OCI-LY1 (cell line): ENCODE data around the gene PARD3.

Source experiments
- H2AFZ ChIP-seq: fragments of 200-600 bp; sonication (generic), shearing (Covaris generic); 2 replicates; pipeline ENCODE4 v1.6.0; 2014; ENCODE audit warnings: antibody characterized with exemption, mild to moderate bottlenecking, low read length
- H3F3A ChIP-seq: fragments of 200-600 bp; sonication (generic), shearing (Covaris generic); 2 replicates; pipeline ENCODE4 v1.6.0; 2014; ENCODE audit warnings: mild to moderate bottlenecking, antibody characterized with exemption, low read length, moderate library complexity; ENCODE audit not compliant: insufficient read depth
- H3K27ac ChIP-seq: fragments of 200-600 bp; sonication (generic); 2 replicates; pipeline ENCODE4 v1.5.1; 2014; ENCODE audit warnings: low read length, mixed run types, mild to moderate bottlenecking, low read depth; ENCODE audit not compliant: poor library complexity, severe bottlenecking
- H3K27me3 ChIP-seq: fragments of 200-600 bp; sonication (generic); 2 replicates; pipeline ENCODE4 v1.6.0; 2014; ENCODE audit warnings: antibody characterized with exemption, mild to moderate bottlenecking, low read length, moderate library complexity; ENCODE audit not compliant: insufficient read depth
- H3K36me3 ChIP-seq: fragments of 200-600 bp; sonication (generic); 2 replicates; pipeline ENCODE4 v1.6.1; 2014; ENCODE audit warnings: mild to moderate bottlenecking, antibody characterized with exemption, low read length, moderate library complexity, mixed read lengths; ENCODE audit not compliant: insufficient read depth
- H3K4me1 ChIP-seq: fragments of 200-600 bp; sonication (generic); 2 replicates; pipeline ENCODE4 v1.5.1; 2014; ENCODE audit warnings: mild to moderate bottlenecking, low read length, moderate library complexity; ENCODE audit not compliant: insufficient read depth, severe bottlenecking
- H3K4me2 ChIP-seq: fragments of 200-600 bp; sonication (generic), shearing (Covaris generic); 2 replicates; pipeline ENCODE4 v1.6.1; 2014; ENCODE audit warnings: low read length
- H3K4me3 ChIP-seq: fragments of 200-600 bp; sonication (generic); 2 replicates; pipeline ENCODE4 v1.5.1; 2014; ENCODE audit warnings: low read length, low read depth, mild to moderate bottlenecking, mixed read lengths; ENCODE audit not compliant: poor library complexity, severe bottlenecking
- H3K79me2 ChIP-seq: fragments of 200-600 bp; shearing (Covaris generic); 2 replicates; pipeline ENCODE4 v1.6.1; 2016; ENCODE audit warnings: mixed run types, low read length, mixed read lengths; ENCODE audit not compliant: insufficient read depth
- H3K9ac ChIP-seq: fragments of 200-600 bp; sonication (generic), shearing (Covaris generic); 2 replicates; pipeline ENCODE4 v1.6.1; 2014; ENCODE audit warnings: mild to moderate bottlenecking, low read length, mixed read lengths
- H3K9me2 ChIP-seq: fragments of 200-600 bp; sonication (generic), shearing (Covaris generic); 2 replicates; pipeline ENCODE4 v1.6.1; 2014; ENCODE audit warnings: low read depth, mild to moderate bottlenecking, low read length, mixed read lengths
- H3K9me3 ChIP-seq: fragments of 200-600 bp; shearing (Covaris generic); 2 replicates; pipeline ENCODE4 v1.6.1; 2014; ENCODE audit warnings: low read length, mixed read lengths
- H4K20me1 ChIP-seq: fragments of 200-600 bp; sonication (generic), shearing (Covaris generic); 2 replicates; pipeline ENCODE4 v1.6.0; 2016; ENCODE audit warnings: mild to moderate bottlenecking, low read length; ENCODE audit not compliant: insufficient read depth
- EZH2 ChIP-seq: fragments of 200-600 bp; sonication (generic), shearing (Covaris generic); IDR thresholded peaks from 2 replicates; pipeline ENCODE4 v1.8.0; 2017; ENCODE audit warnings: borderline replicate concordance, mixed run types, mild to moderate bottlenecking, antibody characterized with exemption, low read length, moderate library complexity, mixed read lengths
- TF ChIP-seq, protein P1 (sequence below): fragments of 200-600 bp; sonication (generic), shearing (Covaris generic); IDR thresholded peaks from 2 replicates; pipeline ENCODE4 v1.5.1; 2017; ENCODE audit warnings: mild to moderate bottlenecking, antibody characterized with exemption, low read length, moderate library complexity, mixed read lengths

The PARD3 gene

DNA sequence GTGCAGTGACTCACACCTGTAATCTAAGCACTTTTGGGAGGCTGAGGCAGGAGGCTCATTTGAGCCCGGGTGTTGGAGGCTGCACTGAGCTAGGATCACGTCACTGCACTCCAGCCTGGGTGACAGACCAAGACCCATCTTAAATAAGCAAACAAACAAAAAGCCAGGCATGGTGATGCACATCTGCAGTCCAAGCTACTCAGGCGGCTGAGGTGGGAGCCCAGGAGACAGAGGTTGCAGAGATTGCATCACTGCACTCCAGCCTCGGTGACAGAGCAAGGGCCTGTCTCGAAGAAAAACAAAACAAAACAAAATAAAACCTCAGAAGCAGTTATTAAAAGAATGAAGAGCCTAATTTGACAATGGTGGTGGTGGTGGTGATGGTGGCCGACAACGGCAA lies 132.5 kb downstream of the PARD3 start:
- H4K20me1 ChIP-seq: no peaks in the 10 kb centered on the region
- H3K79me2 ChIP-seq: no peaks in the 10 kb centered on the region

DNA sequence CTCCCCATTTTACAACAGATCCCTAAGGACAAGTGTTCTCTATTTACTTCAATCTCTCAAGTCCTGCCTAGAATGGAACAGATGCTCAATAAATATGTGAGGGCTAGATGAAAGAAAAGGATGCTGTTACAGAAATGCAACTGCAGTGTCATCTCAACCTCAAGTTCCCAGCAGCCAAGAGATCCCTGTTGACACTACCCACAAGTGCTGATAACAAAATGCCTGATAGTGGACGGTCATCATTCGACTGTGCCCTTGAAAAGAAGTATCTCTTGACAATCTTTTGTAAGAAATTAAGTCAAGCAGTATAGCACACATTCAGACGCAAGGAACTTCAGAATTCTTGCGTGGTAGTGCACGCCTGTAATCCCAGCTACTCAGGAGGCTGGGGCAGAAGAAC lies 133.2 kb downstream of the PARD3 start:
- H3K79me2 ChIP-seq: no peaks in the 10 kb centered on the region

More for the DNA sequence above, 132.5 kb downstream of the PARD3 start:
- Histone ChIP-seq H3K27ac (no peak overlapping the region), H3K4me3 (no peak overlapping the region), H3K4me2 (no peak overlapping the region), H3K27me3 (no peaks in the 10 kb centered on the region), H3K9ac (no peak overlapping the region), H3K4me1 (no peaks in the 10 kb centered on the region), H2AFZ (no peak overlapping the region), H3K36me3 (no peaks in the 10 kb centered on the region), H3F3A (no peaks in the 10 kb centered on the region), H3K9me3 (no peaks in the 10 kb centered on the region), H3K9me2 (no peaks in the 10 kb centered on the region)
- TF ChIP-seq, protein P1, sequence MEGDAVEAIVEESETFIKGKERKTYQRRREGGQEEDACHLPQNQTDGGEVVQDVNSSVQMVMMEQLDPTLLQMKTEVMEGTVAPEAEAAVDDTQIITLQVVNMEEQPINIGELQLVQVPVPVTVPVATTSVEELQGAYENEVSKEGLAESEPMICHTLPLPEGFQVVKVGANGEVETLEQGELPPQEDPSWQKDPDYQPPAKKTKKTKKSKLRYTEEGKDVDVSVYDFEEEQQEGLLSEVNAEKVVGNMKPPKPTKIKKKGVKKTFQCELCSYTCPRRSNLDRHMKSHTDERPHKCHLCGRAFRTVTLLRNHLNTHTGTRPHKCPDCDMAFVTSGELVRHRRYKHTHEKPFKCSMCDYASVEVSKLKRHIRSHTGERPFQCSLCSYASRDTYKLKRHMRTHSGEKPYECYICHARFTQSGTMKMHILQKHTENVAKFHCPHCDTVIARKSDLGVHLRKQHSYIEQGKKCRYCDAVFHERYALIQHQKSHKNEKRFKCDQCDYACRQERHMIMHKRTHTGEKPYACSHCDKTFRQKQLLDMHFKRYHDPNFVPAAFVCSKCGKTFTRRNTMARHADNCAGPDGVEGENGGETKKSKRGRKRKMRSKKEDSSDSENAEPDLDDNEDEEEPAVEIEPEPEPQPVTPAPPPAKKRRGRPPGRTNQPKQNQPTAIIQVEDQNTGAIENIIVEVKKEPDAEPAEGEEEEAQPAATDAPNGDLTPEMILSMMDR: no peak
- no peak for TF ChIP-seq EZH2

DNA sequence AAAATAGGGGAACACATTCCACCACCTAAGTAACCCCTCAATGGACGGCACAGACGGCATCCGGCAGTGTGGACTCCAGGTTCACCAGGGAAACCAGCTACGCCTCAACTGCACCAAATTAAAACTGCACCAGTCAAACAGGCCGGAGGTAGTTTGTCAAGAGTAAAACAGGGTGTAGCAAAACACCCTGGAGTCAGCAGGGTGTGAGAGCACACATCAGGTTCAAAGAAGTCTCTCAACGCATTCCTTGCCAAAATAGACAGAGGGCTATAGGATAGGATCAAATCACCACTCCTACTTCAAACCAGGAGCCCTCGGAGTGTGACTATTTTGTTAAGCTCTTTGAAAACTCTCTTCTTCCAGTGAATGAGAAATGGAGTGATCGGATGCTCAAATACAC lies 135.9 kb downstream of the PARD3 start:
- Histone ChIP-seq H3K4me1 (no peaks in the 10 kb centered on the region), H3K4me3 (no peak overlapping the region), H3K27ac (no peak overlapping the region), H4K20me1 (no peaks in the 10 kb centered on the region), H3F3A (no peaks in the 10 kb centered on the region), H3K9ac (no peak overlapping the region), H3K27me3 (no peaks in the 10 kb centered on the region), H3K9me2 (no peaks in the 10 kb centered on the region), H3K9me3 (no peaks in the 10 kb centered on the region), H3K36me3 (no peaks in the 10 kb centered on the region), H2AFZ (no peak overlapping the region), H3K79me2 (no peaks in the 10 kb centered on the region), H3K4me2 (no peak overlapping the region)
- TF ChIP-seq, protein P1: no peak
- no peak for TF ChIP-seq EZH2

More for the DNA sequence above, 133.2 kb downstream of the PARD3 start:
- no peaks in the 10 kb centered on the region for H3K36me3 ChIP-seq
- no peaks in the 10 kb centered on the region for H3F3A ChIP-seq
- no peaks in the 10 kb centered on the region for H3K27me3 ChIP-seq
- TF ChIP-seq, protein P1: no peak
- no peak for TF ChIP-seq EZH2
- H3K4me3 ChIP-seq: no peak overlapping the region
- H3K9me3 ChIP-seq: no peaks in the 10 kb centered on the region
- H3K4me1 ChIP-seq: no peaks in the 10 kb centered on the region
- H3K27ac ChIP-seq: no peak overlapping the region
- H4K20me1 ChIP-seq: no peaks in the 10 kb centered on the region
- no peak overlapping the region for H3K9ac ChIP-seq
- H3K9me2 ChIP-seq: no peaks in the 10 kb centered on the region
- no peak overlapping the region for H2AFZ ChIP-seq
- H3K4me2 ChIP-seq: no peak overlapping the region
